GM12865 (cell line): Measurements from ENCODE around the gene SYNGR3.
"Not testable (repeated sequence)": the region's sequence is repeated elsewhere in the genome, so short reads cannot be mapped to it uniquely, and the experiment has no call there.

Experiments used
- DNase-seq: peaks from one replicate; pipeline ENCODE4 v3.0.0; 2010; ENCODE audit warnings: low read depth
- H3K4me3 ChIP-seq: 2 replicates; pipeline ENCODE4 v1.5.1; 2011; ENCODE audit warnings: mild to moderate bottlenecking, low read depth, low read length, control low read depth
- CTCF ChIP-seq: IDR thresholded peaks from 2 replicates; pipeline ENCODE4 v1.5.1; 2011; ENCODE audit warnings: low read length, control low read depth, low read depth, inconsistent platforms; ENCODE audit not compliant: insufficient read depth; ENCODE audit errors: missing control alignments

SYNGR3 gene

GRCh38 chr16:1950559-1950958 is 39.2 kb upstream of the SYNGR3 start:
- H3K4me3 ChIP-seq = no peak overlapping the region
- no peak for TF ChIP-seq CTCF
- DNase-seq = no peak

GRCh38 chr16:1953734-1954133 is 36.0 kb upstream of the SYNGR3 start:
- TF ChIP-seq CTCF = no peak
- DNase-seq = no peak
- H3K4me3 ChIP-seq = no peak overlapping the region

- not testable (repeated sequence) for DNase-seq, H3K4me3 ChIP-seq
Measured at GRCh38 chr16:1957434-1958142, 32.2 kb upstream of the SYNGR3 start.

- not testable (repeated sequence) for DNase-seq, H3K4me3 ChIP-seq
Measured at GRCh38 chr16:1958143-1958491, 31.7 kb upstream of the SYNGR3 start.

- no peak for DNase-seq
- TF ChIP-seq CTCF = no peak
- no peak overlapping the region for H3K4me3 ChIP-seq
Measured at GRCh38 chr16:1958715-1959268, 31.0 kb upstream of the SYNGR3 start.

DNA sequence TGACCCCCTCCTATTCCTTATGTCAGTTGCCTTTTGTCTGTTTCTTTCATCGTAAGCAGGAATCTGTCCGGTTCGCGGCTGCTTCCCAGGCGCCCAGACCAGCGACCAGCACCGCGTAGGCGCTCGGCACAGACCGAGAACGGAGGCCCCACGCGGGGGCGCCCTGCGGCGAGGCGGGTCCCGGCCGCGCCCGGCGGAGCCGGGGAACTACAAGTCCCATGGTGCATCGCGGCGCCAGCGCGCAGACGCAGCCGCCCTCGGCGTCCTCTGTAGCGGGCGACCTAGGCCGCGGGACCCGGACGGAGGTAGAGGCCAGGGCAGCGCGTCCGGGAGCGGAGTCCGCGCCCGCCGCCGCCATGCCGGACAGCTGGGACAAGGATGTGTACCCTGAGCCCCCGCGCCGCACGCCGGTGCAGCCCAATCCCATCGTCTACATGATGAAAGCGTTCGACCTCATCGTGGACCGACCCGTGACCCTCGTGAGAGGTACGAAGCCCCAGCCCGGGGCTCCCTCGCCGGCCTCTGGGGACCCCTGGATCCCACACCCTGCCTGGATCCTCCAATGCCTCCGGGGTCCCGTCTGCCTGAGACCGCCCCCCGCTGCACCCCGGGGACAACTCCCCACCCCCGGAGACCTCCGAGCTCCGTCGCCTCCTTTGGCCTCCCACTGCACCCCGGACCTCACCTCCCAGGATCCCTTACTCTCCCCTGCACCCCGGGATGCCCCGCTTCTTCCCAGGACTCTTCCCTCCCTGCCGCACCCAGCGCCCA is 30.3 kb upstream of the SYNGR3 start, which contains the start of gene NDUFB10:
NDUFB10 (plus strand) TSS at position 270 of the 771 bp plus-strand sequence; CDS start at position 357, 87 bp downstream.
- DNase-seq = peak; percentile 96
- TF ChIP-seq CTCF = peak; percentile 72
- H3K4me3 ChIP-seq = peak within 1 kb of the TSS; percentile 90

DNA sequence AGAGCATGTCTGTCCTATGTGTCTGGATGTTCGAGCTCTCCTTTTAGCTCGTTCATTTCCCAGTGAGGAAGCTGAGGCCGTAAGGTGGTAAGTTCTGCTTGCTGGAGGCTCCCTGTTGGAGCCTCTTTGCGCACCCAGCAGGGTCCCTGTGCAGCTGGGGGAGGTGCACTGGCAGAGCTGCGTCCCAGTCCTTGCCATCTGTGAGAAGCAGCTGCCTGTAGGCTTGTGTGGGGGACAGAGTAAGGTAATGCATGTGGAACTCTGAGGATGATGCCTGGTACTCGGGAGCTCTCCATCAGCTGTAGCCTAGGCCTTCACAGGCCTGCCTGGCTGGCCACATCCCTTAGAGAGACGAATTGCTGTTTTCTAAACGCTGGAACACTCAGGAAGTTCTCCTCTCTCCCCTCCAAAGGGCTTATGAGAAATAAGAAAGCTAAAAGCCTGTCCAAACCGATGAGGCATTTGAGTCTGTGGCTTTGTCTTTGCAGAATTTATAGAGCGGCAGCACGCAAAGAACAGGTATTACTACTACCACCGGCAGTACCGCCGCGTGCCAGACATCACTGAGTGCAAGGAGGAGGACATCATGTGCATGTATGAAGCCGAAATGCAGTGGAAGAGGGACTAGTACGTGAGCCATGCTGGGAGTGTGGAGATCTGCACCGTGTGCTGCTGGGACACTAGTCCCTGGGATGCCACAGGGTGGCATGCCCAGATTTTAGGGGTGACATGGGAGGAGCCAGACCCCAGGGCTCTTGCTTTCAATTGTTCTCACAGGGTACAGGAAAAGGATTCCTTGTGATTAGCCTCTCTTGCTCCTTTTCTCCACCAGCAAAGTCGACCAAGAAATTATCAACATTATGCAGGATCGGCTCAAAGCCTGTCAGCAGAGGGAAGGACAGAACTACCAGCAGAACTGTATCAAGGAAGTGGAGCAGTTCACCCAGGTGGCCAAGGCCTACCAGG is 28.8 kb upstream of the SYNGR3 start:
- peak overlapping the region; percentile 90 for H3K4me3 ChIP-seq
- peak; percentile 82 for DNase-seq
- no peak for TF ChIP-seq CTCF
